MM.1S (cell line): ENCODE measurements around the gene MPRIP.

Experiments used
- DNase-seq: peaks from one replicate; pipeline ENCODE4 v3.0.0-alpha.2; 2015
- H2AFZ ChIP-seq: fragments of 300-600 bp; sonication (generic); 2 replicates; pipeline ENCODE4 v1.6.0; 2016; ENCODE audit warnings: antibody characterized with exemption, low read length
- H3F3A ChIP-seq: fragments of 300-600 bp; sonication (generic); 2 replicates; pipeline ENCODE4 v1.6.1; 2016; ENCODE audit warnings: mild to moderate bottlenecking, antibody characterized with exemption, low read length, moderate library complexity, mixed read lengths; ENCODE audit not compliant: insufficient read depth
- H3K27ac ChIP-seq: fragments of 300-600 bp; sonication (generic); 2 replicates; pipeline ENCODE4 v1.5.1; 2016; ENCODE audit warnings: mild to moderate bottlenecking, low read length
- H3K27me3 ChIP-seq: fragments of 300-600 bp; sonication (generic); replicated peaks from 2 replicates; pipeline ENCODE4 v1.6.0; 2016; ENCODE audit warnings: low read length; ENCODE audit not compliant: insufficient read depth
- H3K36me3 ChIP-seq: fragments of 300-600 bp; sonication (generic); replicated peaks from 2 replicates; pipeline ENCODE4 v1.6.1; 2016; ENCODE audit warnings: mild to moderate bottlenecking, low read length, mixed read lengths; ENCODE audit not compliant: insufficient read depth
- H3K4me1 ChIP-seq: fragments of 300-600 bp; sonication (generic); 2 replicates; pipeline ENCODE4 v1.6.1; 2016; ENCODE audit warnings: low read length, mixed read lengths
- H3K4me2 ChIP-seq: fragments of 300-600 bp; sonication (generic); 2 replicates; pipeline ENCODE4 v1.6.0; 2016; ENCODE audit warnings: low read depth, low read length
- H3K4me3 ChIP-seq: fragments of 300-600 bp; sonication (generic); 2 replicates; pipeline ENCODE4 v1.5.1; 2016; ENCODE audit warnings: low read length, mixed read lengths
- H3K79me2 ChIP-seq: fragments of 300-600 bp; sonication (generic); 2 replicates; pipeline ENCODE4 v1.6.1; 2016; ENCODE audit warnings: mixed run types, low read length, mixed read lengths
- H3K9ac ChIP-seq: fragments of 300-600 bp; sonication (generic); 2 replicates; pipeline ENCODE4 v1.6.1; 2016; ENCODE audit warnings: low read length, mixed read lengths
- H3K9me2 ChIP-seq: fragments of 300-600 bp; sonication (generic); replicated peaks from 2 replicates; pipeline ENCODE4 v1.6.1; 2016; ENCODE audit warnings: mild to moderate bottlenecking, low read length, mixed read lengths; ENCODE audit not compliant: insufficient read depth
- H3K9me3 ChIP-seq: fragments of 300-600 bp; sonication (generic); replicated peaks from 2 replicates; pipeline ENCODE4 v1.6.1; 2016; ENCODE audit warnings: mild to moderate bottlenecking, low read length, mixed read lengths; ENCODE audit not compliant: insufficient read depth
- H4K20me1 ChIP-seq: fragments of 300-600 bp; sonication (generic); 2 replicates; pipeline ENCODE4 v1.6.1; 2016; ENCODE audit warnings: mild to moderate bottlenecking, low read length, moderate library complexity, mixed read lengths; ENCODE audit not compliant: insufficient read depth
- CTCF ChIP-seq: fragments of 300-600 bp; sonication (generic); IDR thresholded peaks from 2 replicates; pipeline ENCODE4 v1.5.1; 2016; ENCODE audit warnings: antibody characterized with exemption, low read length, mixed read lengths
- EZH2 ChIP-seq: fragments of 300-600 bp; sonication (generic); optimal IDR thresholded peaks from 2 replicates; pipeline ENCODE3; 2017; ENCODE audit warnings: low read depth, mild to moderate bottlenecking, antibody characterized with exemption, low read length, mixed read lengths
- EZH2phosphoT487 ChIP-seq: fragments of 300-600 bp; sonication (generic); IDR thresholded peaks from 2 replicates; pipeline ENCODE4 v1.6.1; 2018; ENCODE audit warnings: antibody characterized with exemption, low read length

Gene MPRIP

GRCh38 chr17:17200831-17201230 lies 158.6 kb downstream of the MPRIP start:
- DNase-seq: no peak
- H4K20me1 ChIP-seq: no peaks in the 10 kb centered on the region
- H3K4me2 ChIP-seq: no peak overlapping the region
- no peak overlapping the region for H3K4me3 ChIP-seq
- no peak overlapping the region for H3K27ac ChIP-seq
- H3K79me2 ChIP-seq: peaks cover 35% of the 10 kb centered on the region
- H3K9me2 ChIP-seq: no peaks in the 10 kb centered on the region
- H3K9ac ChIP-seq: no peak overlapping the region
- H3K36me3 ChIP-seq: no peaks in the 10 kb centered on the region
- no peak overlapping the region for H2AFZ ChIP-seq
- H3F3A ChIP-seq: peaks cover 4% of the 10 kb centered on the region; the same call in 1 of the 2 replicates
- peaks cover 8% of the 10 kb centered on the region; the same call in 1 of the 2 replicates for H3K4me1 ChIP-seq
- TF ChIP-seq EZH2 (no peak), EZH2phosphoT487 (no peak), CTCF (no peak)
- H3K9me3 ChIP-seq: no peaks in the 10 kb centered on the region
- H3K27me3 ChIP-seq: no peaks in the 10 kb centered on the region

- H3K36me3 ChIP-seq: no peaks in the 10 kb centered on the region
- peaks cover 35% of the 10 kb centered on the region for H3K79me2 ChIP-seq
- no peaks in the 10 kb centered on the region for H3K27me3 ChIP-seq
- H4K20me1 ChIP-seq: no peaks in the 10 kb centered on the region
- no peak overlapping the region for H3K27ac ChIP-seq
- DNase-seq: no peak
- no peak overlapping the region for H3K4me3 ChIP-seq
- no peaks in the 10 kb centered on the region for H3K9me3 ChIP-seq
- TF ChIP-seq EZH2: no peak
- TF ChIP-seq CTCF: no peak
- TF ChIP-seq EZH2phosphoT487: no peak
- no peak overlapping the region for H3K9ac ChIP-seq
- H3K4me2 ChIP-seq: no peak overlapping the region
- peaks cover 8% of the 10 kb centered on the region; the same call in 1 of the 2 replicates for H3K4me1 ChIP-seq
- no peak overlapping the region for H2AFZ ChIP-seq
- H3K9me2 ChIP-seq: no peaks in the 10 kb centered on the region
- H3F3A ChIP-seq: peaks cover 8% of the 10 kb centered on the region; the same call in 1 of the 2 replicates
Observed at GRCh38 chr17:17201271-17201670, 159.0 kb downstream of the MPRIP start.

- Histone ChIP-seq H3K4me1 (peaks cover 8% of the 10 kb centered on the region; the same call in 1 of the 2 replicates), H3K36me3 (no peaks in the 10 kb centered on the region), H3K27ac (no peak overlapping the region), H3K4me2 (no peak overlapping the region), H4K20me1 (no peaks in the 10 kb centered on the region), H3K79me2 (peaks cover 35% of the 10 kb centered on the region), H3K9me2 (no peaks in the 10 kb centered on the region), H3K9me3 (no peaks in the 10 kb centered on the region), H2AFZ (no peak overlapping the region), H3K27me3 (no peaks in the 10 kb centered on the region), H3K4me3 (no peak overlapping the region), H3K9ac (no peak overlapping the region), H3F3A (peaks cover 13% of the 10 kb centered on the region)
- DNase-seq: no peak
- TF ChIP-seq CTCF (no peak), EZH2 (no peak), EZH2phosphoT487 (no peak)
Observed at GRCh38 chr17:17201907-17202306, 159.7 kb downstream of the MPRIP start.
